Gastrocnemius medialis (tissue), 4 donors: ENCODE results near the gene TEKTIP1. TPM values are rescaled to one million over a fixed set of nuclear protein-coding genes. Genes with fewer than 3 reads are reported as not detected.
"Not testable (repeated sequence)": the region's sequence is repeated elsewhere in the genome, so short reads cannot be mapped to it uniquely, and the experiment has no call there.

ENCODE experiments used
- ATAC-seq, 2 donors: fragments of 150-250 bp; one replicate each; pipeline ENCODE4 v1.9.1; 2016
- DNase-seq, 2 donors: peaks; one replicate each; pipeline ENCODE4 v3.0.0-alpha.2; 2019
- H3K27ac ChIP-seq, 4 donors: fragments of 200-600 bp; sonication (generic); 1 replicate in 1 of 4; 2 replicates in 3 of 4; pipeline ENCODE4 v1.5.1; 2016 to 2018; ENCODE audit warnings: mild to moderate bottlenecking in 2 of 4, moderate library complexity in 1 of 4
- H3K27me3 ChIP-seq, 3 donors: fragments of 200-600 bp; sonication (generic) in 2 of 3; 1 replicate in 1 of 3; 2 replicates in 2 of 3; pipeline versions ENCODE4 v1.5.1 to v1.6.0; 2016 to 2019; ENCODE audit warnings: mild to moderate bottlenecking in 1 of 3, moderate library complexity in 1 of 3
- H3K36me3 ChIP-seq, 2 donors: fragments of 200-600 bp; sonication (generic) in 1 of 2; one replicate each; pipeline ENCODE4 v1.5.1; 2017 to 2018
- H3K4me1 ChIP-seq, 2 donors: fragments of 200-600 bp; sonication (generic) in 1 of 2; one replicate each; pipeline ENCODE4 v1.5.1; 2016 to 2017; ENCODE audit warnings: mild to moderate bottlenecking in 2 of 2
- H3K4me3 ChIP-seq, 4 donors: fragments of 200-600 bp; sonication (generic) in 3 of 4; 1 replicate in 1 of 4; 2 replicates in 3 of 4; pipeline ENCODE4 v1.5.1; 2016 to 2019; ENCODE audit warnings: mild to moderate bottlenecking in 2 of 4
- H3K9me3 ChIP-seq, 3 donors: fragments of 200-600 bp; sonication (generic) in 2 of 3; 1 replicate in 1 of 3; 2 replicates in 2 of 3; pipeline ENCODE4 v1.5.1; 2016 to 2019
- POLR2A ChIP-seq, 2 donors: fragments of 450-650 bp; IDR thresholded peaks; one replicate each; pipeline ENCODE4 v1.6.1; 2017; ENCODE audit warnings: antibody characterized with exemption in 2 of 2, mild to moderate bottlenecking in 2 of 2, moderate library complexity in 2 of 2
- in situ Hi-C, 4 donors: fragments of 200-750 bp; cut with MboI; loops; one replicate each; pipeline versions ENCODE4 v1.15.0 to v1.8.0; 2017; ENCODE audit warnings: low sequenced_read_pairs in 4 of 4
- intact Hi-C: fragments of 100-400 bp; cut with DNase I; formaldehyde crosslinking; loops from one replicate; pipeline ENCODE4 v1.15.1; 2023; ENCODE audit warnings: low total_unique reads
- total RNA-seq, 4 donors: library from RNA; depleted of rRNA; stranded (reverse); fragments of >200 nt; gene quantifications; one replicate each; pipeline versions ENCODE4 v1.1.0 to v1.2.3, GENCODE V29; 2016
- TF ChIP-seq, protein P1 (sequence below), 5 experiments: fragments of 450-650 bp in 3 of 5; fragments of 200-600 bp in 2 of 5; sonication (generic) in 2 of 5; IDR thresholded peaks in 4 of 5; conservative IDR thresholded peaks in 1 of 5; 1 replicate in 4 of 5; 2 replicates in 1 of 5; pipeline ENCODE4 v1.5.1; 2016 to 2019; ENCODE audit warnings: antibody characterized with exemption in 5 of 5, mild to moderate bottlenecking in 3 of 5, moderate library complexity in 3 of 5

TEKTIP1 gene
- total RNA-seq, 4 donors from 2014 or later = not detected

DNA sequence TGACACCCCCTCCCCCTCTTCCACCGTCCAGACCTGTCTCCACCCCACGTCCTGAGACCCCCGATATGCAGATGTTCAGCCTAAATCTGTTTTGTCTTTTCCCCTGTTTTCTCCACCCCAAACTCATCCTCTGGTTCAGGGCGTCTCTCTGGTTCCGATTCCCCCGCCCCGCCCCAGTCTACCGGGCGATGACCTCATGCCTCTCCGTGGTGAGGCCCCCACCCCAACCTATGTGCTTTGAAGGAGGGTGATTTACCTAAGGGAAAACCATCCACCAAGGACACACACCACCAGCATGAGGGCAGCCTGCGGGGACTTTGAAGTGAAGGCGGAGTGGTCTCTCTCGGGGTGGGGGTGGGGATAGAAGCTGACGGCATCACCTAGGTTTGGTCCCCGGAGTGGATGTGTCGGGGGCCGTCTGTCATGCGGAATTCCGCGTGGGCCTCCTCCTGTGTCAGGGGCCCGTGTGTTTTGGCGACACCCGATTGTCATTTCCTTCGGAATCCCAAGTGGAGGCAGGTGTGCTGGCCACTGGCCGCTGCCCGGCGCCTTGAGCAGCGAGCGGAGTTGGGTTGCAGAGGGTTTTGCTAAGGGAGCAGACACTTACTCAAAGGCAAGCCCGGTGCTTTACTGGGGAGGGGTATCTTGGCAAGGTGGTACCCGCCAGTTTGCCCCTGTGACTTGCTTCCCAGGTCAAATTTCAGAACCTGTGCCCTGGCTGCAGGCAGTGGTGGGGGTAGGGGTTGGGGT, 31.4 kb upstream of the TEKTIP1 start:
- Histone ChIP-seq H3K27ac (peak overlapping the region; percentile 76 to 90 (median 84)), H3K4me1 (peaks cover 11 to 40% of the 10 kb centered on the region in 2 donors), H3K27me3 (no peaks in the 10 kb centered on the region), H3K9me3 (no peaks in the 10 kb centered on the region), H3K36me3 (no peaks in the 10 kb centered on the region), H3K4me3 (peak overlapping the region; percentile 56 to 90 (median 82))
- in situ Hi-C loops = no loop called here
- ATAC-seq = no peak
- no peak for DNase-seq
- TF ChIP-seq, protein P1, sequence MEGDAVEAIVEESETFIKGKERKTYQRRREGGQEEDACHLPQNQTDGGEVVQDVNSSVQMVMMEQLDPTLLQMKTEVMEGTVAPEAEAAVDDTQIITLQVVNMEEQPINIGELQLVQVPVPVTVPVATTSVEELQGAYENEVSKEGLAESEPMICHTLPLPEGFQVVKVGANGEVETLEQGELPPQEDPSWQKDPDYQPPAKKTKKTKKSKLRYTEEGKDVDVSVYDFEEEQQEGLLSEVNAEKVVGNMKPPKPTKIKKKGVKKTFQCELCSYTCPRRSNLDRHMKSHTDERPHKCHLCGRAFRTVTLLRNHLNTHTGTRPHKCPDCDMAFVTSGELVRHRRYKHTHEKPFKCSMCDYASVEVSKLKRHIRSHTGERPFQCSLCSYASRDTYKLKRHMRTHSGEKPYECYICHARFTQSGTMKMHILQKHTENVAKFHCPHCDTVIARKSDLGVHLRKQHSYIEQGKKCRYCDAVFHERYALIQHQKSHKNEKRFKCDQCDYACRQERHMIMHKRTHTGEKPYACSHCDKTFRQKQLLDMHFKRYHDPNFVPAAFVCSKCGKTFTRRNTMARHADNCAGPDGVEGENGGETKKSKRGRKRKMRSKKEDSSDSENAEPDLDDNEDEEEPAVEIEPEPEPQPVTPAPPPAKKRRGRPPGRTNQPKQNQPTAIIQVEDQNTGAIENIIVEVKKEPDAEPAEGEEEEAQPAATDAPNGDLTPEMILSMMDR (IDR thresholded peaks at IDR 0.05 in 4 of 5, conservative IDR thresholded peaks at IDR 0.05 in 1 of 5) = no peak
- TF ChIP-seq POLR2A (IDR thresholded peaks at IDR 0.05) = no peak
- intact Hi-C loops = loop anchor here (2.0 to 10.0 kb wide), 3 partner anchors 65 to 553 kb away; partner anchors contain the start of genes APBA3, HMG20B and MRPL54

DNA sequence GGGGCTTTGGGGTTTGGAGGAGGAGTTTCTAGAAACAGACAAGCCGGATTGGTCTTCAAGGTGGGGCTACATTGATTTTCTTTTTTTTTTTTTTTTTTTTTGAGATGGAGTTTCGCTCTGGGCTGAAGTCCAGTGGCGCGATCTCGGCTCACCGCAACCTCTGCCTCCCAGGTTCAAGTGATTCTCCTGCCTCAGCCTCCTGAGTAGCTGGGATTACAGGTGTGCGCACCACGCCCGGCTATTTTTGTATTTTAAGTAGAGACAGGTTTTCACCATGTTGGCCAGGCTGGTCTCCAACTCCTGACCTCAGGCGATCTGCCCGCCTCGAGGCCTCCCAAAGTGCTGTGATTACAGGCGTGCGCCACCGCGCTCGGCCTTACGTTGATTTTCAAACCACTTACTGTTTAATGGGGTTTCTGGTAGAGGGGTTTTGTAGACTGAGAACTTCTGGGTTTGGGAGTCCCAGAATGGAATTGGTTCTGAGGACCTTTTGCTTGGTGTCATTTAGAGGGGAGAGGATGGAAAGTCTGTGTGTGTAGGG, 30.8 kb upstream of the TEKTIP1 start:
- H3K27me3 ChIP-seq, in situ Hi-C loops, H3K4me3 ChIP-seq, DNase-seq, H3K27ac ChIP-seq, H3K9me3 ChIP-seq, H3K36me3 ChIP-seq, ATAC-seq: not testable (repeated sequence)
- intact Hi-C loops = loop anchor here (5.0 to 10.0 kb wide), 2 partner anchors 254 to 553 kb away; partner anchors contain the start of genes APBA3 and MRPL54
- H3K4me1 ChIP-seq = peaks cover 11 to 44% of the 10 kb centered on the region in 2 donors

DNA sequence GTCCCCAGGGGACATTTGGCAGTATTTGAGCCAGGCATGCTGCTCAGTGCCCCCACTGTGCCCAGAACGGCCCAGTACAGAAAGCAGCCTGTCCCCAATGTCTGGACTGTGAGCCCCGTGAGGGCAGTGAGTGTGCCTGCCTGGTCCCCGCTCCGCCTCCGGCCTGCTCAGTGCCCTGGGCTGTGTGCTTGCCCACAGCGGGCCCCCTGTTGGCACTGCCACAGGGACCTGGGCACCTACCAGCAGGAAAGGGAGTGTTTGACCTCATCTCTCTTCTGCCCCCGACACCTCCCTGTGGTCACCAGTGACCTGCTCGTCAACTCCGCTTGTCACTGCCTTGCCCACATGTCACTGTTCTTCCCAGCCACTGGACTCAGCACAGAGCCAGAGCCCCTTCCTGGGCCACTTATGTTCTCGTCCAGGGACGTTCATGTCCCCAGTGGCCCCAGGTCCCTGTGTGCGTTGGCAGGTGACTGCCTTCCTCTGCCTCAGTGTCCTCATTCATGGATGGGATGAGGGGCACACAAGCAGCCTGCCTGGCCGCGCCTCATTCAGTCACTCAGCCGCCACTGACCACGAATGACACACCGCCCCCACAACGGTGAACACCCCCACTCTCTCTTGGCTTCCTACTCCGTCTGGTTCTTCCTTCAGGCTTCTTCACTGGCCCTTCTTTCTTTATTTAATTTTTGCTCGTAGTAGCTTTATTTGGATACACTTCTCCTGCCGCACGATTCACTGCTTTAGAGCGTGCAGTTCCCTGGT, 30.0 kb upstream of the TEKTIP1 start:
- no peak for ATAC-seq
- no peak for TF ChIP-seq POLR2A (IDR thresholded peaks at IDR 0.05)
- TF ChIP-seq, protein P1 (IDR thresholded peaks at IDR 0.05 in 4 of 5, conservative IDR thresholded peaks at IDR 0.05 in 1 of 5) = no peak
- H3K9me3 ChIP-seq = no peaks in the 10 kb centered on the region
- H3K4me3 ChIP-seq = no peak overlapping the region
- in situ Hi-C loops (no loop called here), intact Hi-C loops (loop anchor here (5.0 to 10.0 kb wide), 2 partner anchors 253 to 554 kb away; partner anchors contain the start of genes APBA3 and MRPL54)
- no peak overlapping the region for H3K27ac ChIP-seq
- no peaks in the 10 kb centered on the region for H3K27me3 ChIP-seq
- DNase-seq = no peak
- H3K36me3 ChIP-seq = no peaks in the 10 kb centered on the region
- H3K4me1 ChIP-seq = peaks cover 11 to 44% of the 10 kb centered on the region in 2 donors

DNA sequence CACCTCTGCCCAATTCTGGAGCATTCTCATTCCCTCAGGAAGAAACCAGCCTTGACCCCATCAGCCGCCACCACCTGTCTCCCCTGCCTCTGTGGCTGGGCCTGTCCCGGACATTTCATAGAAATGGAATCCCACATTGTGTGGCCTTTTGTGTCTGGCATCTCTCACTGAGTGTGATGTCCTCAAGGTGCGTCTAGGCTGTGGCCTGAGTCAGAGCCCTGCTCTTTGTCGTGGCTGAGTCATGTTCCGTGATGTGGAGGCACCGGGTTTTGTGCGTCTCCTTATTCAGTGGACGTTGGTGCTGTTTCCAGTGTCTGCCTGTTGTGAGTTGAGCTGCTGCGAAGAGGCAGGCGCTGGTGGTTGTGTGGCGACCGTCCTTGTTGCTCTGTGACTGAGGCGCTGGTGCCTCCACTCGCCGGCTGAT, 29.4 kb upstream of the TEKTIP1 start:
- Histone ChIP-seq H3K4me1 (peaks cover 11 to 44% of the 10 kb centered on the region in 2 donors), H3K36me3 (no peaks in the 10 kb centered on the region), H3K27ac (no peak overlapping the region), H3K27me3 (no peaks in the 10 kb centered on the region), H3K9me3 (no peaks in the 10 kb centered on the region), H3K4me3 (no peak overlapping the region)
- DNase-seq (no peak), ATAC-seq (no peak)
- intact Hi-C loops = loop anchor here (5.0 to 10.0 kb wide), 2 partner anchors 253 to 555 kb away; partner anchors contain the start of genes APBA3 and MRPL54
- TF ChIP-seq POLR2A (IDR thresholded peaks at IDR 0.05) = no peak
- TF ChIP-seq, protein P1 (IDR thresholded peaks at IDR 0.05 in 4 of 5, conservative IDR thresholded peaks at IDR 0.05 in 1 of 5) = no peak
- in situ Hi-C loops = no loop called here

DNA sequence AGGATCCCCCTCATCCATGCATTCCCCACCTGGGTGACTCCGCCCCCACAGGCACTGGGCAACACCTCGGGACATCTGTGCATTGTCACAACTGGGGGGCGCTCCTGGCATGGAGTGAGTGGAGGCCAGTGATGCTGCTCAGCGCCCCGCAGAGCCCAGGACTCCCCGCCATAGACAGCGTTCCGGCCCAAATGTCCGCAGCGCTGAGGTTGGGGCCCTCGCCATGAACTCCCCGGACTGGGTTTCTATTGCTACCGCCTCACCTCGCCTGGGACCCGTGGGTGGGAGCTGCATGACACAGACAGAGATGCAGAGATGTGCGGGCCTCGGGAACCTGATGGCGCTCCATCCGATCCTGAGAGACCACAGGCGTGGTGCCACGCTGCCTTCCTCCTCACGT, 28.2 kb upstream of the TEKTIP1 start:
- Histone ChIP-seq H3K9me3 (no peaks in the 10 kb centered on the region), H3K4me3 (no peak overlapping the region), H3K36me3 (no peaks in the 10 kb centered on the region), H3K27me3 (no peaks in the 10 kb centered on the region), H3K27ac (no peak overlapping the region), H3K4me1 (peaks cover 7 to 36% of the 10 kb centered on the region in 2 donors)
- no peak for ATAC-seq
- in situ Hi-C loops = no loop called here
- DNase-seq = no peak
- TF ChIP-seq POLR2A (IDR thresholded peaks at IDR 0.05) = no peak
- TF ChIP-seq, protein P1 (IDR thresholded peaks at IDR 0.05 in 4 of 5, conservative IDR thresholded peaks at IDR 0.05 in 1 of 5) = no peak
- intact Hi-C loops = no loop called here
